OCI-LY7 (cell line): ENCODE measurements around the gene PLCB2.

Experiments used
- EZH2phosphoT487 ChIP-seq: fragments of 200-600 bp; sonication (generic); IDR thresholded peaks from 2 replicates; pipeline ENCODE4 v1.6.1; 2018; ENCODE audit warnings: low read depth, borderline replicate concordance, mild to moderate bottlenecking, mixed run types, antibody characterized with exemption, low read length, moderate library complexity, mixed read lengths
- TF ChIP-seq, protein P1 (sequence below): fragments of 200-600 bp; sonication (generic); conservative IDR thresholded peaks from 2 replicates; pipeline ENCODE4 v1.5.1; 2014; ENCODE audit warnings: mild to moderate bottlenecking, antibody characterized with exemption, low read length, moderate library complexity, mixed read lengths

DNA sequence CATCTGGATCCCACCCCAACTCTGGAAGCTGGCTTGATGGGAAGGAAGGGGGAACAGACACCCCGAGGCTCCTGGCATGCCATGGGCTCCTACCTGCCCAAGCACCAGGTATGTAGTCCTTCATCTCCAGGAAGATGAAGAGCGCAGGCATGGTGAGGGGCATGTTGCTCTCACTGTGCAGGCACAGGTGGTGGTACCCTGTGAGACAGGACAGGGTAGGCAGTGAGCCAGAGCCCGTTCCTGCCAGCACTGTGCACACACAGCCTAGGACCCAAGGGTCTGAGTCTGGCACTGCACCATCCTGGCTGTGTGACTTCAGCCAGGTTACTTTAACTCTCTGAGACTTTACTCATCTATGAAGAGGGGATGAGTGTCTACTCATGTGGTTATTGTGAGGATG lies 15.5 kb downstream of the PLCB2 start:
- TF ChIP-seq, protein P1, sequence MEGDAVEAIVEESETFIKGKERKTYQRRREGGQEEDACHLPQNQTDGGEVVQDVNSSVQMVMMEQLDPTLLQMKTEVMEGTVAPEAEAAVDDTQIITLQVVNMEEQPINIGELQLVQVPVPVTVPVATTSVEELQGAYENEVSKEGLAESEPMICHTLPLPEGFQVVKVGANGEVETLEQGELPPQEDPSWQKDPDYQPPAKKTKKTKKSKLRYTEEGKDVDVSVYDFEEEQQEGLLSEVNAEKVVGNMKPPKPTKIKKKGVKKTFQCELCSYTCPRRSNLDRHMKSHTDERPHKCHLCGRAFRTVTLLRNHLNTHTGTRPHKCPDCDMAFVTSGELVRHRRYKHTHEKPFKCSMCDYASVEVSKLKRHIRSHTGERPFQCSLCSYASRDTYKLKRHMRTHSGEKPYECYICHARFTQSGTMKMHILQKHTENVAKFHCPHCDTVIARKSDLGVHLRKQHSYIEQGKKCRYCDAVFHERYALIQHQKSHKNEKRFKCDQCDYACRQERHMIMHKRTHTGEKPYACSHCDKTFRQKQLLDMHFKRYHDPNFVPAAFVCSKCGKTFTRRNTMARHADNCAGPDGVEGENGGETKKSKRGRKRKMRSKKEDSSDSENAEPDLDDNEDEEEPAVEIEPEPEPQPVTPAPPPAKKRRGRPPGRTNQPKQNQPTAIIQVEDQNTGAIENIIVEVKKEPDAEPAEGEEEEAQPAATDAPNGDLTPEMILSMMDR: no peak
- no peak for TF ChIP-seq EZH2phosphoT487
